Posterior cingulate gyrus (tissue), 11 donors: ENCODE measurements around the gene FBN2.

Experiments used
- DNase-seq, 10 donors: peaks; one replicate each; pipeline versions ENCODE4 v3.0.0 to v3.0.0-alpha.2; 2020 to 2021; ENCODE audit warnings: mixed read lengths in 3 of 10
- intact Hi-C: fragments of 100-400 bp; cut with DNase I; formaldehyde crosslinking; loops from one replicate; pipeline ENCODE4 v1.15.1; 2023

Gene FBN2

DNA sequence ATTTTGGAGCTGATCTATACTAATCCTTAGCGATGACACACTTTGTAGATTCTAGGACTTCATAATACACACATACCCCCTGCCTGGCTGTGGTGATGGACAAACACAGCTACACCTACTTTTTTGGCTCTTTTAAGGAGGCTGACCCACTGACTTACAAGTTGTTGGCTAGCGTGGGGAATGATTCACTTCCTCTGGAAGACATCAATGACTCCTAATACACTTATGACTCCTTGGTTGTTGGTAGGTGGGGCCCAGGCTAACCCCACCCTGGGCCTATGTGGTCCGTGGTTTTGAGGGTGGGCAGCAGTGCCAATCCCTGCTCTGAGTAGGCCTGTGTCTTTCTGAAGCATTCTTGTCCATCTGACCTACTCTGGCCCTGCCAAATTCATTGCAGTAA is 310.0 kb downstream of the FBN2 start:
- intact Hi-C loops, result no loop called here
- no peak for DNase-seq

DNA sequence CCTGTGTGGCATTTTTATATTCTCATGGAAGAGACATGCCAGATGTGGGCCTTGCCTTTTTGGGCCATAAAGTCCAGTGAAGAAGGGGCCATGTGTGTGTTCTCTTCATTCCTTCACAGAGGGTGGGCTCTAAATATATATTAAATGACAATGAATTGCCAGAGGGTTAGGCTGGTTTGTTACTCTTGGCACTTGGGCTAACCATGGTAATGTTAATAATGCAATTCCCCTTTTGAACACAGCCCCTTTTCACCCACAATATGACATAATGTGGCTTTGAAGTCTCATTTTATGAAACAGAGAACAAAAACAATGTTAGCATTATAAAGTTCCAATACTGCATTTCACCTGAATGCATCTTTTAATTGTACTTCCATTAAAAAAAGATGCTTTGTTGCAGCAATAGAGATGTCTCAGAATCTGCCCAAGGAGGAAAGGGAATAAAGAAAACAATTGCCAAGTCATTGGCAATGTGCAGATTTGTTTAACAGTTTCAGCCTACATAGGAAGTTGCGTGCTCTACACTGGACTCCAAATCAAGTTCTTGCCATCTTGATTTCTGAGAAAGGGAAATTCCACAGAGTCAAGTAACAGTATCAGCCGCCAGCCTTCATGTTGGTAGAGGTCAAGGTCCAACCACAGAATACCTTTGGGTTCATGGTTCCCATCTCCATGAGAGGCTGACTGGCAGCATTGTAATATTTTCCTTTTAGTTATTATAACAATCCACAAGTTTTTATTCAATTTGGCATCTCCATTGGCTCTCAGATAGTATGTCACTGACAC is 312.6 kb downstream of the FBN2 start:
- no peak for DNase-seq
- intact Hi-C loops, result no loop called here

DNA sequence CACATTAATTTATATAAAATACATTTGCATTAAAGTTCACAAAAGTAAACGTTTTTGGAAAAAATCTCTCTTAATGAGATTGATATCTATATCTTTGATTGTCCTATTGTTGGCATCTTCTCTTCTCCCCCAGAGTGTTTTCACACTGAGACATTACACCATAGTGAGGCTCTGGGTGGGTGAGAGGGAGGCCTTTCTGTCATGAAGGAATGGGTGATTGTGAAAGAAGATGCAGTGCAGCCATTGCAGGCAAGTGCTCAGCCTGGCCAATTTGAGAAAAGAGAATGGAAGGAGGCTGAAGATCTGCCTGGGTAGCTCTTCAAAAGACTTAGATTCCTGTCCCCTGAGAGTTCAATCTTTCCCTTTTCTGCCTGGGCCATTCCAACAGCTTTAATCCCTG is 313.7 kb downstream of the FBN2 start:
- no peak for DNase-seq
- intact Hi-C loops, result no loop called here

DNA sequence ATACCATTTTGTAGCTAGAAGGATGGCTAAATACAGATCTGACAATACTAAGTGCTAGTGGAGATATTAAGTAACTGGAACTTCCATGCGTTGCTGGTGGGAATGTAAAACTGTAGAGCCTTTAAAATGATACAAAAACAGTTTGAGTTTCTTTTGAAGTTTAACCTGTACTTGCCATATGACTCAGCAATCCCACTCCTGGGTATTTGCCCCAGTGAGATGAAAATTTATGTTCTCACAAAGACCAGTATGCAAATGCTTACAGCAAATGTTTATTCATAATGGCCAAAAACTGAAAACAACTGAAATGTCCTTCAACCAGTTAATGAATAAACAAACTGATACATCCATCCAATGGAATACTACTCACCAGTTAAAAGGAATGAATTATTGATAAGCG is 317.2 kb downstream of the FBN2 start:
- intact Hi-C loops, result no loop called here
- no peak for DNase-seq

DNA sequence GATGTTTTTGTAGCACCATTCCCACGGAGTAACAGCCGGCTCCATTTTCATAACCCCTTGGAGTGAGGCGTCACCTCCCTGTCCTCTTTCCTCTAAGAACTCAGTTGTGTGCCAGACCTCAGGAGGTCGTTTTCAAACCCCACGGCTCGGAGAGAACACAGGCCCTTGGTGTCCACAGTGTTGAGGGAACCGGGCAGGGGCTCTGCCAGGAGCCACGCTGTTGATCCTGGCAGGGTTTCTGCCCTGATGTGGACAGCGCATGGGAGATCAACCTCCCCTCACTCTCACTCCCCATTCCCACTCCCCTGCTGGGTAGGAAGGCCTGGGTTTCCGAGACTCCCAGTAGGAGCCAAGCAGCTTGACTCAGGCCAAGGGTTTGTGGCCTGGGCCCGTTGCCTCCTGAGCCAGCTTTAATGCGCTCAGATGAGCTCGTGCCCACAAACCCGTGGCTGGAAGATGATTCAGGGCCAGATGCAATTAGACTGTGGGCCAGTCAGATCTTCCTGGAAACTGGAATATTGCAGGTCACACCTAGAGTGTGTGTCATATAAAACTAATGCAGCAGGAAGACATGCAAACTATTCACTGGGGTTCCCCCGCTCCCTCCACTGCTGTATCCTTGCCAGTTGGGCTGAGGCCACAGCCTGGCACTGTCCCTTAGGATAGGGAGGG is 321.0 kb downstream of the FBN2 start:
- DNase-seq, result peak in 3 of 10 donors; percentile 15 to 82 (median 79)

DNA sequence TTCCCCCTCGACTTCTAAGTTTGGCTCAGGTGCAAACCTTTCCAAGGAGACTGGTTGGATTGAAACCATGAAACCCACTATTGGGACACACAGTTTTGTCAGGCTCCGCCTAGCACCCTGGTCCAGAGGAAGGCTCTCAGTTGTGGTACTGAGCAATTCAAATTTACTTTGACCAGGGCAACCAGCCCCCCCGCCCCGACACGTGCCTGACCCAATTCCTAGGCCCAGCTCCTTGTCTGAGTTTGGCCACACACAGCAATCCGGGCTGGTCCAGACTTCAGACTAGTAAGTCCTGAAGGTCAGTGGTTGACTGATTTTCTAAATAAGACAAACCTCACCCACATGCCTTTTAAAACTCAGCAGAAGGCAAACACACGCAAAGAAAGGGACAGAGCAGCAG is 321.8 kb downstream of the FBN2 start:
- DNase-seq, result peak in 2 of 10 donors; percentile 73
- intact Hi-C loops, result loop anchor here (2.0 kb wide), 1 partner anchor 627 kb away; no protein-coding TSS in a partner anchor

More for the DNA sequence above, 321.0 kb downstream of the FBN2 start:
- intact Hi-C loops, result loop anchor here (2.0 kb wide), 1 partner anchor 626 kb away; no protein-coding TSS in a partner anchor

DNA sequence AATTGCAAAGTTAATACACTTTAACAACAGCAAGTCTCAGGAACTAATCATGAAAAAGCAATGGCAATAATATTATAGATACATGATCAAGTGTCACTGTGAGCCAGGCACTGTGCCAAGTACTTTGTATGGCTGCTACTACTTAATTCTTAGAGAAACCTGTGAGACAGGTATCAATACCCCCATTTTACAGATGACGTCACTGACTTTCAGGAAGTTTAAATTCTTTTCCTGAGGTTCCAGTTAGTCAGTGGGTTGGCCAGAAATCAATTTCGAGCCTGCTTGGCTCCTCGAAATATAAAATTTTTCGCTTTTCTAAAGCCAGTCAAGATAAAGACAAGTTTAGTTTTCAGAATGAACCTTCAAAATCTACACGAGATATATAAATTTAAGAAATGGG is 324.2 kb downstream of the FBN2 start:
- no peak for DNase-seq
- intact Hi-C loops, result loop anchor here (5.0 kb wide), 2 partner anchors 283 to 1553 kb away; no protein-coding TSS in a partner anchor

DNA sequence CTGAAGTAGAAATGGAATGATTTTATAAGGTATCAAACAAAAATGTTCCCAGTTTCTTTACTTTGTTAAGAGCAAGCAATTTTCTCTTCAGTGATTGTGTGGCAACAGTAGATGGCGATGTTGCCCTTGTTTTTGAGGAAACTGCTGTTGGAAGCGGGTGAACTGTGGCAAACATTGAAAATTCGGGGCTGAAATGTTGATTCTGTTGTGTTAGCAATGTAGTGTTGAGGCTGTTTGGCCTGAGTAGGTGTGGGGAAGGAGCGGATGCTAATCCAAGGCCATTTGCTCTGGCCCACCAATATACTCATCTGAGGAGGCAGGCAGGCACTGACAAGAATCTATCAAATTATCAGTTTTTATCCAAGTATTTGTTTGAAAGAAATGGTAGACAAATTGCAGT is 324.7 kb downstream of the FBN2 start:
- peak in 5 of 10 donors; percentile 37 to 77 (median 64) for DNase-seq
- intact Hi-C loops, result loop anchor here (5.0 kb wide), 2 partner anchors 284 to 1554 kb away; no protein-coding TSS in a partner anchor

DNA sequence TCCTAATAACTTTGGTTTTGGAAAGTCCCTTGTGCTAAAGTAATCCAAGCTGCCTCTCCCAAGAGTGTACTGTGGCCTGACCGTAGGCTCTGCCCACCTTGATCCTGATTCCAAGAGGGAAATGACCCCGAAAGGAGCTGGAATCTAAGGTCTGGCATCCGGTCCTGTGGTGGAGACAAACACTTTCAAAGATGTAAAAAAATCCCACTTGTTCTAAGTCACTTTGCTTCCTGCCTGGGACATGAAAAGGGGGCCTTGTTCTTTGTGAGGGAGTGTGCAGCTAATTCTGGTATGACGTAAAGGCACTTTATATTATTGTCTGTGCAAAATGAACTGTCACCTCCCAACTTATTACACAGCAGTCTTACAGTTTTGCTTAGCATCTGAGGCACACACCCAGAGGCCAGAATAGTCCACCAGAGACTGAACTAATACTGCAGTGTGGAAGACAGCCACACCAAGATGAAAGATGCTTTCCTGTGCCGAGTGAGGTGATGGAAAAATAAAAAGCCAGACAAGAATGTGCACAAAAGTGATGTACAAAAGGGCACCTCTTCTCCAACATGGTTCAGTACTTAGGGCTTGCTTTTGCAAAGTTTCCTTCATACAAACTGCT is 325.7 kb downstream of the FBN2 start:
- intact Hi-C loops, result loop anchor here (5.0 kb wide), 2 partner anchors 285 to 1555 kb away; no protein-coding TSS in a partner anchor
- no peak for DNase-seq

DNA sequence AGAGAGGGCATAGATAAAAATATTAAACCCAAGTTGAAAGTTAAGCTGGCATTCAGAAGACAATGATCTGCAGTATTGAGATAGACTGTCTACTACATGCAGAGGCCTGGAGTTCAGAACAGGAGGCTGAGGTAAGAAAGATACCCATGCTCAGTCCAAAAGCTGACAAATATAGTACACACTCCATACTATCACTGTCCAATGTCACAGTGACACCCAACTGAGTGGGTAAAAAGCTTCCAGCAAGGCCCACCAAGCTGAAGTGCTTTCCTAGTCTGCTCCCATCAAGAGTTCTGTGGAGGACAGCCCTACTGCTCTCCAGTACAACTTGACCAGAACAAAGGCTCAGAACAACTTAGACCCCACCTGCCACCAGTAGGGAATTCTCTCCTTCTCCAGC is 329.6 kb downstream of the FBN2 start:
- no peak for DNase-seq
- intact Hi-C loops, result no loop called here
